Posterior cingulate gyrus (tissue), 11 donors: ENCODE measurements around the gene FGR.
"Not testable (repeated sequence)": the region's sequence is repeated elsewhere in the genome, so short reads cannot be mapped to it uniquely, and the experiment has no call there.

Experiments used
- DNase-seq, 10 donors: peaks; one replicate each; pipeline versions ENCODE4 v3.0.0 to v3.0.0-alpha.2; 2020 to 2021; ENCODE audit warnings: mixed read lengths in 3 of 10
- intact Hi-C: fragments of 100-400 bp; cut with DNase I; formaldehyde crosslinking; loops from one replicate; pipeline ENCODE4 v1.15.1; 2023

The FGR gene

GRCh38 chr1:27634985-27635367, at the start of gene FGR:
FGR (minus strand) TSS chr1:27635185; CDS start chr1:27623916, 11,269 bp downstream.
- intact Hi-C loops: no loop called here
- peak in 2 of 10 donors; percentile 55 to 69 for DNase-seq

- intact Hi-C loops: no loop called here
- DNase-seq: no peak
Measured at GRCh38 chr1:27684176-27684575, 49.2 kb upstream of the FGR start.

DNA sequence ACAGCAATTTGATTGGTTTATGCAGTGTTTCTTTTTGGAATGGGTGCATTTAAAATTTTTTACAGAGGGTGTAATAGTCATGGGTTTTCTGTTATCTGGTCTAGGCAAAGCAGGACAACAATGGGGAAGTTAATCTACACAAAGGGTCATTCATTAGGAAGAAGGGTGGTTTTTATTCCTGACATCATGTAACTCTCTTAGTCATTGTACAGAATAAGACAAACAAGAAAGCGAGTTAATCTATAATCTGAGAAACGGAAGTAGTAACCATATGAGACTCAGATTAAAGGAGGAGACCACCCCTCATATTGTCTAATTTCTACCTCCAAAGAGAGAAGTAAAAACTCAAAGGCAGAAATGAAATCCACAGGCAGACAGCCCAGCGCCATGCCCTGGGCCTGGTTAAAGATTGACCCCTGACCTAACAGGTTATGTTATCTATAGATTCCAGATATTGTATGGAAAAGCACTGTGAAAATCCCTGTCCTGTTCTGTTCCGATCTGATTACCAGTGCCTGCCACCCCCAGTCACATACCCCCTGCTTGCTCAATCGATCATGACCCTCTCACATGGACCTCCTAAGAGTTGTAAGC, 47.5 kb upstream of the FGR start:
- DNase-seq: no peak
- intact Hi-C loops: no loop called here

DNA sequence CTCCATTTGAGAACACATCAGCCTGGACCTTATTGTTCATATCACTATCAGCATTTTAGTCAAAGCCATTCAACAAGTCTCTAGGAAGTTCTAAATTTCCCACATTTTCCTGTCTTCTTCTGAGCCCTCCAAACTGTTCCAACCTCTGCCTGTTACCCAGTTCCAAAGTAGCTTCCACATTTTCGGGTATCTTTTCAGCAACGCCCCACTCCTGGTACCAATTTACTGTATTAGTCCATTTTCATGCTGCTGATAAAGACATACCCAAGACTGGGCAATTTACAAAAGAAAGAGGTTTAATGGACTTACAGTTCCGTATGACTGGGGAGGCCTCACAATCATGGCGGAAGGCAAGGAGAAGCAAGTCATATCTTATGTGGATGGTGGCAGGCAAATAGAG, 46.6 kb upstream of the FGR start:
- intact Hi-C loops, DNase-seq: not testable (repeated sequence)

DNA sequence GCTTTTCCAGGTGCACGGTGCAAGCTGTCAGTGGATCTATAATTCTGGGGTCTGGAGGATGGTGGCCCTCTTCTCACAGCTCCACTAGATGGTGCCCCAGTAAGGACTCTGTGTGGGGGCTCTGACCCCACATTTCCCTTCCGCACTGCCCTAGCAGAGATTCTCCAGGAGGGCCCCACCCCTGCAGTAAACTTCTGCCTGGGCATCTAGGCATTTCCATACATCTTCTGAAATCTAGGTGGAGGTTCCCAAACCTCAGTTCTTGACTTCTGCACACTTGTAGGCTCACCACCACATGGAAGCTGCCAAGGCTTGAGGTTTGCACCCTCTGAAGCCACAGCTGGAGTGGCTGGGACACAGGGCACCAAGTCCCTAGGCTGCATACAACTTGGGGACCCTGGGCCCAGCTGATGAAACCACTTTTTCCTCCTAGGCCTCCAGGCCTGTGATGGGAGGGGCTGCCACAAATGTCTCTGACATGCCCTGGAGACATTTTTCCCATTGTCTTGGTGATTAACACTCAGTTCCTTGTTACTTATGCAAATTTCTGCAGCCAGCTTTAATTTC, 45.3 kb upstream of the FGR start:
- intact Hi-C loops, DNase-seq: not testable (repeated sequence)

- intact Hi-C loops: no loop called here
- DNase-seq: no peak
Measured at GRCh38 chr1:27678747-27679146, 43.8 kb upstream of the FGR start.

GRCh38 chr1:27676410-27676809, 41.4 kb upstream of the FGR start:
- no peak for DNase-seq
- intact Hi-C loops: no loop called here

GRCh38 chr1:27672750-27673112, 37.7 kb upstream of the FGR start:
- no peak for DNase-seq
- intact Hi-C loops: no loop called here

DNA sequence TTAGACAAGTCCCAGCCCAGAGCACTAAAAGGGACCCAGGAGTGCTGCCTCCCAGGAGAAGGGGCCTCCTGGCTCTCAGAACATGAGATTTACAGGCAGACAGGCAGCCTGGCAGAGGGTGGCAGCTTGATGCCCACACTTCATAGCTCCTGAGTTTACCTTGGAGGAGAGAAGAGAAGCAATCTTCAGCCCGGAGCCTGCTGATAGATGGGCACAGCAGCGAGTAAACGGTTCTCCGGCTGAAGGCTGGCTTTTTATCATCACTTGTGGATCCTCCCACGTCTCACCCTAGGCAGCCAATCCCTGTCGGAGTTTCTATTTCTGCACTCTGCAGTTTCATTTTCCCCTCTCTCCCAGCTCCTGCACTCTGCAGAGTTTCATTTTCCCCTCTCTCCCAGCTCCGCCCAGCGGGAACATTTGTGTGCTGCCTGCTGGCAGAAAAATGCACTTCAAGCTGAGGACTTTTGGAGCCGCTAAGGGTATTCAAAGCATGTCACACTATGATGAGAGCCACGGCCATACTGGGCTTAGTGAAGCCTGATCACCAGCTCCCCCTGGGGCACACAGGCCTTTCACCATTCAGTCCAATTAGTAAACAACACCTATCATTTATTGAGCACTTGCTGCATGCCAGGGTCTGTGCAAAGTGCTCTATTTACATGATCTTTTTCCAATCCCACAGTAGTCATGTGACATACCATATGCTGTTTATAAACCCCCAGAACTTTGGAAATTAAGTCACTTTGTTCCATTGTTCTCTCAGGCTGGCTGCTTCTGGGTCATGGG, 37.2 kb upstream of the FGR start, which contains the start of gene IFI6:
TSS of gene IFI6 (minus strand) at position 229 of the 786 bp plus-strand sequence. CDS start 2,878 bp downstream, outside the sequence.
- intact Hi-C loops: no loop called here
- peak; percentile 77 to 97 (median 88) for DNase-seq

DNA sequence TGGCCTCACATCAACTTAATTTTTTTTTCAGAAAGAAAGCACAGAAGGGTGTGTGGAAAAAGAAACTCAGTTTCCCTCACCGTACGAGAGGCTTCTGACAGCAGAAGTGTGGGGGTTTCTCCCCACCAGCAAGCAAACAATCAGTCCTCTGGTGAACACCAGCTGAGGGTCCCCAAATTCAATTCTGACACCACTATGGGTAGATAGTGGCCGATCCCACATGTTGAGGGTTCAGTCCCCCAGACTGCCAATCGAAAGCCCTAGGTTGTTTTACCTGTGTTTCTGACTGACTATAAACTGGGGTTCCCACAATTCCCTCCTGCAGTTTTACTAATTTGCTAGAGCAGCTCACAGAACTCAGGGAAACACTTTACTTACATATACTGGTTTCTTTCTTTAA, 34.9 kb upstream of the FGR start:
- no peak for DNase-seq
- intact Hi-C loops: loop anchor here (1.0 to 10.0 kb wide), 2 partner anchors 55 to 275 kb away; partner anchors contain the start of genes FAM76A and GPR3

GRCh38 chr1:27668808-27669723, 34.1 kb upstream of the FGR start:
- intact Hi-C loops: loop anchor here (1.0 to 10.0 kb wide), 2 partner anchors 56 to 274 kb away; partner anchors contain the start of genes FAM76A and GPR3
- peak; percentile 68 to 97 (median 84) for DNase-seq

GRCh38 chr1:27668121-27668807, 33.3 kb upstream of the FGR start:
- DNase-seq: no peak
- intact Hi-C loops: loop anchor here (10.0 kb wide), 1 partner anchor 273 kb away; the partner anchor contains the start of gene GPR3

DNA sequence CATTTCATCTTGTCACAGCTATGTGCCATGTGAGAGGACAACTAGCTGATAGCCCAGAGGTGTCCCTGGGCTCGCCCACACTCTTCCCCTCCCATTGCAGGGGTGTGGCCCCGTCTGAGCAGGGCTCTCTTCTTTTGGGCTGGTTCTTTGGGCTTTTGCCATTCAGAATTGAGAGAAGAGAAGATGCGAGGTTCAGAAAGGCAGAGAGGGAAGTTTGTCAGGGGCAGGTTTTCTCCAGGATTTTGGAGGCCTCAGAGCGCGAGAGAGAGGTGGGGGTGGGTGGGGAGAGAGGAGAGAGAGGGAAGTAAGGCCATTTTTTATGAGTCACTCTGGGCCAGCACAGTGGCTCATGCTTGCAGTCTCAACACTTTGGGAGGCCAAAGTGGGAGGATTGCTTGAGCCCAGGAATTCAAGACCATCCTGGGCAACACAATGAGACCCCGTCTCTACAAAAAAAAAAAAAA, 31.8 kb upstream of the FGR start:
- DNase-seq: no peak
- intact Hi-C loops: loop anchor here (10.0 kb wide), 1 partner anchor 272 kb away; the partner anchor contains the start of gene GPR3

- intact Hi-C loops: loop anchor here (10.0 kb wide), 1 partner anchor 271 kb away; the partner anchor contains the start of gene GPR3
- no peak for DNase-seq
Measured at GRCh38 chr1:27666294-27666693, 31.3 kb upstream of the FGR start.

GRCh38 chr1:27665016-27665651, 30.1 kb upstream of the FGR start:
- peak in 1 of 10 donors; percentile 9 for DNase-seq
- intact Hi-C loops: loop anchor here (10.0 kb wide), 1 partner anchor 270 kb away; the partner anchor contains the start of gene GPR3

GRCh38 chr1:27664291-27664690, 29.3 kb upstream of the FGR start:
- intact Hi-C loops: loop anchor here (10.0 kb wide), 1 partner anchor 269 kb away; the partner anchor contains the start of gene GPR3

GRCh38 chr1:27662707-27663393, 27.9 kb upstream of the FGR start:
- peak; percentile 68 to 97 (median 89) for DNase-seq
- intact Hi-C loops: loop anchor here (1.0 to 10.0 kb wide), 3 partner anchors 54 to 362 kb away; partner anchors contain the start of gene GPR3

More at GRCh38 chr1:27664291-27664690, 29.3 kb upstream of the FGR start:
- DNase-seq: peak in 1 of 10 donors; percentile 35

DNA sequence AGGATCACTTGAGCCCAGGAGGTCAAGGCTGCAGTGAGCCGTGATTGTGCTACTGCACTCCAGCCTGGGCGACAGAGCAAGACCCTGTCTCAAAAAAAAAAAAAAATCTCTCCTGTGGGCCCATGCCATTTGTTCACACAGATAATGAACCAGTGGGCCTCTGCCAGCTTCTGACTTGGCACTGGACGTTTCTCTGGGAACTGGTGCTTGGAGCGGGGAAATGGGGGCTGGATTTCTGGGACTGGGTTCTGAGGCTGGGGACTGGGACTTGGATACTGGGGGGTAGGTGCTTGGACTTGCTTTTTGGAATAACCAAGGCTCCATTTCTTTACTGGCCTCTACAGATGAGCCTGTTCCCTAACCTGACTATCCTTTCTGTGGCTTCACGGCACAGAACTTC, 27.3 kb upstream of the FGR start:
- intact Hi-C loops: loop anchor here (2.0 to 10.0 kb wide), 2 partner anchors 267 to 361 kb away; partner anchors contain the start of gene GPR3
- DNase-seq: peak in 1 of 10 donors; percentile 41
